CD4-positive, alpha-beta T cell treated with Interleukin-15 for 4 hours (primary cell): Measurements from ENCODE around the gene PRKAB1.
"Not testable (repeated sequence)": the region's sequence is repeated elsewhere in the genome, so short reads cannot be mapped to it uniquely, and the experiment has no call there.

ENCODE experiments used
- DNase-seq: peaks from one replicate; pipeline ENCODE4 v3.0.0-alpha.2; 2020; ENCODE audit warnings: low spot score

PRKAB1 gene

DNA sequence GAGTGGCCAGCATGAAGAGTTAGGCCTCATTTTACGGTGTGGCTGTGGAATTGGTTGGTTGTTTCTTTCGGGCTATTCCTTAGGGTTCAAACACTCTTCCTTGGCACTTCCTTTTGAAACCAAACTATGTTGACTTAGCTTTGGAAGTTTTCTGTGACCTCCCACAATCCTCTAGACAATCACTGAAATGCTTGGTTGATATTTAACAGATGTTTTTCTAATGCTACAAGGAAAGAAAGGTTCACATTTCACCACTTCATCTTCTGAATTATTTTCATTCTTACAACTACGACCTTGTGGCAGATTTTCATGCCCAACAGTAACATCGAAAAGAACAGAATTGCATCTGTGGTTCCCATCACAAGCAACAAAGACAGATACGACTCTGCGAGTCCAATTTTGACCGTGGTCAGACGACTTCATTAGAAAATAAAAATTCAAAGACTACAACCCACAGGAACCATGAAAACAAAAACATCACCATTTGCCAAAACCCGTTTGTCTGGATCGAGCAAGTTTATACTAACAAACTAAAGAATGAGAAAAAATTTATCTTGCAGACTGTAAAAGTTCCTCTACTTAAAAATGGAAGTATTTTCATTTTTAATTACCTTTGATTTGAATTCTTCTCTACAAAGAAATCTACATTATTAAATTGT lies 16.9 kb downstream of the PRKAB1 start:
- DNase-seq = no peak

DNA sequence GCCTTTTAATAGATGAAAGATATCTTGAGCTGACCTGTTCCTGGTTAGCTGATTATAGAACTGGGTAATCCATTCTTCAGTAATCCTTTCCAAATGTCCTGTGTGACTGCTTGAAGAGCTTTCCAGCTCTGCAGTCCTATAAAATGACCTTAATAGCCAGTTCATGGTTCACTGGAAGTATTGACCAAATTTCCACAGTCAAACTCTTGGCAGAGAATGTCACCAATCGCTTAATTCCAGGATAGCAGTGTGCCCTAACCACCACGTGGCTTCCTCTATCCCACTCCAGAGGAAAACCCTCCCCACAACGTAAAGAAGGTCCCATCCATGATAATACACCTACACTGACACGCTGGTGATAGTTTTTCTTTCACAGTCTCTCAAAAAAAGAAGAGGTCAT lies 17.4 kb downstream of the PRKAB1 start:
- DNase-seq = no peak

DNA sequence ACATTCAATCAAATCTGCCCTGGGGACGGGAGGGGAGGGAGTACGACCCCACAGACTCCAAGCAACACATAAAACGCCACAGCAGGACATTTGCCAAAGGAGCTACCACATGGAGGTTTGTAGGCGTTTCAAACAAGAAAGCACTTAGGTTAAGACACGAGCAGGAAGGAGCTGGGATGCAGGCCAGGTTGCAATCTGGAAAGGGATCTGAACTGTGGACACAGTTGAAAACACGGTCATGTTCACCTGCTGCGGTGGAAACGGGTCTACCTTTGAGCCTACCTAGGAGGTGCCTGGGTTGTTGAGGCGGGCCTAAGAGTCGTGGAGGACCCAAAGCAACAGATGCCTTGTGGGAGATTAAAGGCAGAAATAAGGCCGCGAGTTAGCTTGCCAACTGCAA lies 18.4 kb downstream of the PRKAB1 start:
- no peak for DNase-seq

DNA sequence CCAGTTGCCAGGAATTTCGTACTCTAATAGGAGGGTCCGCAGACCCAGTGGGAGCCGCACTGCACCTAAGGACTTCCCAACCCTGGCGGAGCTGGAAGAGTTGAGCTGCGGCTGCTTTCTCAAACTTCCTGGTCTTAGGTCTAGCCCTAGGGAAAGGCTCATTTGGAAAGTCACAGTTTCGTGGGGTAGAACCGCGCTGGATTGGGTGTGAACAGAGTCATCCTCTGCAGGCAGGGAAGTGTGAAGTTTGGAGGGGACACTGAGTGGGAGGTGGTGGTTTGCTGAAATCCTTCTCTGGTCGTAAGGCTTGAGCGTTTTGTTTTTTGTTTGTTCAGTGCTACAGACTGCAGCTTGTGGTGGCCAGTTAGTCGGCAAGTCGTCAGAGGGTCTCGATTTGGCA lies 18.8 kb downstream of the PRKAB1 start:
- no peak for DNase-seq

DNA sequence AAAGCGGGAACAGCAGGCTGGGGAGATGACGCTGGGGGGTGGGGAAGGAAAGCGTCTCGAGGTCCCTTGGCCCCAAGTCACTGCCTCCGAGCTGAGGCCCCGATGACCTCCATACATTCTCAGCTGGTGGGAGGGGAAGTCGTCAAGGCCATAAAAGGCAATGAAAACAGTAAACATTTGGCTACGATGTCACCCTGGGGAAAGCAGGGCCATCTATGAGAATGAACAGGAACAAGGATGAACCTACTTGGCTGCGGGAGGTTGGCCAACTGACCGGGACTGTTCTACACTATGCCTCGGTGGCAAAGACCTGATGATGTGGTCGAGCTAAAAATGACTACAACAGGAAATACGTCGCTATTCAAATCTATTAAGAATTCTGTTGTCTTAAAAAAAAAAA lies 19.5 kb downstream of the PRKAB1 start:
- no peak for DNase-seq

DNA sequence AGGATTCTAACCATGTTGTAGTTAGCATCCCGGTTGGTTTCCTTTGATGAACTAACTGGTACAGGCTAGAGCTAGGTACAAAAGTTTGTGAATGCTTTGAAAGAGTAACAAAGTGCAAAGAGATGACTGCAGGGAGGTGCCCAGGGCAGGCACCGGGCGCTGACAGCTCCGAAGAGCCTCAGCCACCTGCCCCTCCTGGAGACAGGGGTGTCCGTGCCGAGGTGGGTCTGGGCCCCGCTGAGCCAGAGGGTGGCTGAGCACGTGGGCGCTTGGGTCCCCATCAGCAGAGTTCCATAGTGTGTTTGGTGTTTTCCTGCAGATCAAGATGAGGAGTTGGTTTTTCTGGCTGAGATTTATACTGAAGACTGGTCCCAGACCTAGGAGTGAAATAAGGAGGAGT lies 19.9 kb downstream of the PRKAB1 start:
- DNase-seq = no peak

DNA sequence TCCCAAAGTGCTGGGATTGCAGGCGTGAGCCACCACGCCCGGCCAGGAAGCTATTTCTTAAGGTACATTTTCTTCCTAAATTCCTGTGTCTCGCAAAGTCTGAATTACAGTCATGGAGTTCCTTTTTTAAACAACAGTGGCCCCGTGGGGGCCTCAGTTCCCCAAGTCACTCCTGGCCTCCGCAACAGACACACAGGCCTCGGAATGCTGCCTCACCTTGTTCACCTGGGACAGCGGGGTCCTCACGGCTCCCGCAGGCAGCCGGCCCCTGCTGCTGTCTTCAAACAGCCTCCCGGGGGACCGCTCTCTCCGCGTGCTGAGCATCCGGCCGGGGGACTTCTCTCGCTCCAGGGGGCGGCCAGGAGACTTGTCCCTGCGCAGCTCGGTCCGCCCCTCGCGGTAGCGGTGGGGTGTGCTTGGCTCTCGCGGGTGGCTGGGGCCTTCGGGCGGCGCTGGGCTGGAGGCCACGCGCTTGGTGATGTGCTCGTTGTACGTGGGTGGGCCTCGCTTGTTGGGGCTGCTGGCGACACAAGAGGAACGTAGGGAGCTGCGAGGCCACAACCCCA lies 22.1 kb downstream of the PRKAB1 start:
- no peak for DNase-seq

DNA sequence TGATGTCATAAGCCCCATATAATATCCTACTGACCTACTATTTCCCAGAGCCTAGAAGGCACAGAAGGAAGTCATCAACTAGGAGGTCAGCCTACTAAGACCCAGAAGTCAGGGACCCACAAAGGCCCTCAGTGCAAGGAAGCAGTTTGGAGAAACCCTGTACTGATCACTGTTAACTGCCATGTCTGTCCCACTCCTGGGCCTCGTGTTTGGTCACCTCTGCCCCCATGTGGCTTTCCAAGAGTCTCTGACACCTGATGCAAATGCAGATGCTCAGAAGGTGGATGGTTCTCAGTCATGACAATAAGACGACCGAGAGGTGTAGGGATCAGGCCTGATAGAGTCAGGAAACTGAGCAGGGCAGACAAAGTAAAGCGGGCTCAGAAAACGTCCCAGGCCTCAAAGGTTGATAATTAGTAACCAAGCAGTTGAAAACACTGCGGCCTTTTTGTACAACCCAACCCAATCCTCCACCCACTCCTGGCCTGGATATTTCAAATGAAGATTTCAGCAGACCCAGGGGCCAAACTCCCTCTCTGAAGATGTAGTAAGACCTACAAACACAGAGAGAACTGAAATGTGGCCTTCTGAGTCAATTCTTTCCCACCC lies 23.4 kb downstream of the PRKAB1 start:
- DNase-seq = no peak

DNA sequence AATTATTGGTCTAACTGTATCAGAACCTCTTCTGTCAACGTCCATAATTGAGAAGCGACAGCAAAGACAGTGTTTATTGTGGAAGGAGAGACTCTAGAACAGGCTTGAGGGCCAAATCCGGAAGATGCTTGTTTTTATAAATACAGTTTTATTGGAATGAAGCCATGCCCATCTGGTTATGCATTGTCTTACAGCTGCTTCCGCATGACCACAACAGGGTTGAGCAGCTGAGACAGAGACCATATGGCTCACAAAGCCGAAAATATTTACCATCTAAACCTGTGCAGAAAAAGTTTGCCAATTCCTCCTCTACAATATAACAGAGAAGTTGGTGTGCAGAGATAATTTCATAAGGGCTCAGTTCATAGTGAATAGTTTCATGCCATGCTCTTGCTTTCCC lies 24.5 kb downstream of the PRKAB1 start:
- DNase-seq = no peak

DNA sequence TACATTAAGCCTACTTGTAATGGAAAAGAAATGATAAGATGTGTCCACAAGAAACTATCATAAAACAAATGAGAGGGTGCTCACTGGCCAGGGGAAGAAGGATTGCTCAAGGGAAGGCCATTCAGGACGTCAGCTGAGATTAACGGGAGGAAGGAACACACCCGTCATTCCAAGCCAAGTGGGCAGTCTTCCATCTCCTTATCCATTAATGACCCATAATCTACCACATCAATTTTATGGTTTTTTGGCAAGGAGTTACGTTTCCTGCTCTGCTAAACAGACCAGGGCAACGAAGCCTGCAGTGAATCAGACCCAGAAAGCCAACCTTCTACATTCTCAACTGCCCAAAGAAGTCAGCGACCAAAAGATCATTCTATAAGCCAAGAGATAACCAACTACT lies 25.1 kb downstream of the PRKAB1 start:
- no peak for DNase-seq

DNA sequence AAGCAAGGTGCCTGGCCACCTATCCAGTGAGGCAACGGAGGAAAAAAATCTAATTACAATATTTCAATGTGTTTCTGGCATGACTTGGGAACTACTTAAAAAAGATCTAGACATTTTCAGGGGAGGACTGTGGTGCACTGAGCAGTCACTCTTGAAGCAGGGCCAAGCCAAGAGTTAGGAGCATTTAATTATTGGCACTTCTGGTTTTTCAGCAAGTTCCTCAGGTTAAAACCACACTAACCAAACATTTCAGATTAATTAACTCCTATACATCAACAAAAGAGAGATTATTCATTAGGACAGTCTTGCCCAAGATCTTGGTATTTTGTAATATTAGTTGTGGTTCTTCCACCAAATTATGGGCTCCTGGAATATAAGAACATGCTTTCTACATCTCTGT lies 25.6 kb downstream of the PRKAB1 start:
- DNase-seq = no peak

DNA sequence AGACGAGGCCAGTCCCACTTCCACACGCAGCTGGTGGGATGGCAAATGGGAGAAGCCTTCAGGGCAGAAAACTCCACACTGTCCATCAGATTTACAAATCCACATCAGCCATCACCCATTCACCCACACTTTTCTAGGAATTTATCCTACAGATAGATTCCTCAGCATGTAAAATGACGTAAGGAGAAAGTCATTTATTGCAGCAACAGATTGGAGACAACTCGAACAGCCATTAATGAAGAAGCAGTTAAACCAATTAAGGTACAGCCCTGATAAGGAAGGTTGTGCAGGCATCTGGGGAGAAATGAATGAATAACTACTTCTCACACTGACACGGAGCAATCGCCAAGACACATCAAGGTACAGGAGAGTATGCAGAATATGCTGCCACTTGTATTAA lies 26.2 kb downstream of the PRKAB1 start:
- no peak for DNase-seq

DNA sequence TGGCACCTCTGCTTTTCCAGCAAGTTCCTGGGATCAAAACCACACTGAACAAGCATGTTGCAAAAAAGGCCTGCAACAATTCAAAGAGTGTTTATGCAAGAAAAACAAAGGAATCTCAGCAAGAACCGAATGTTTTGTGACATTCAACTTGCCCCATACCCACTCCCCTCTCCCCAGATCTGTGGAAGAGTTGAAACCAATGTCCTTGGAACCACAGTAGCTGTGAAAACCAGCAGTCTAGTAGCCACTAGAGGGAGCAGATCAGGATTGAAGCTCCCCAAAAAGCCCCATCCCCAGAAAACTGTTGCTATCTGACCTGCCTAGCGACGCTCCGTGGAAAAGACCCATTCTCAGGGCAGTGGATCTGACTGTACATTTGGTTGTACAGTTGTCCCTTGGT lies 27.1 kb downstream of the PRKAB1 start:
- no peak for DNase-seq

DNA sequence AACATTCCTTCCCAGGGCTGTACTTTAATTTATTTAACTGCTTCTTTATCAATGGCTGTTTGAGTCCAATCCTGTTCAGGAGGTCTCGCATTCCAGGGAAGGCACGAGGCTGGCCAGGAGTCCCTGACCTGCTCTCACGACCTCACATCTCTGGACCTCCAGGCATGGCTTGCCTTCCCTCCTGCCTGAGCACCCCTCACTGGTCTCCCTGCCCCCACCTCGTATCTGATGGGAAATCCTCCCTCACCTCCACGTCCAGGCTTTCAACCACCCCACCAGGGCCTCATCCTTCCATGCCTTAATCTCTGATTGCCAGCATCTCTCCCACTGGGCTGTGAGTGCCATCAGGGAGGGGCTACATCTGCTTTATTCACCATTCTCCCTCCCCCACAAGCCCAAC lies 29.0 kb downstream of the PRKAB1 start:
- no peak for DNase-seq

DNA sequence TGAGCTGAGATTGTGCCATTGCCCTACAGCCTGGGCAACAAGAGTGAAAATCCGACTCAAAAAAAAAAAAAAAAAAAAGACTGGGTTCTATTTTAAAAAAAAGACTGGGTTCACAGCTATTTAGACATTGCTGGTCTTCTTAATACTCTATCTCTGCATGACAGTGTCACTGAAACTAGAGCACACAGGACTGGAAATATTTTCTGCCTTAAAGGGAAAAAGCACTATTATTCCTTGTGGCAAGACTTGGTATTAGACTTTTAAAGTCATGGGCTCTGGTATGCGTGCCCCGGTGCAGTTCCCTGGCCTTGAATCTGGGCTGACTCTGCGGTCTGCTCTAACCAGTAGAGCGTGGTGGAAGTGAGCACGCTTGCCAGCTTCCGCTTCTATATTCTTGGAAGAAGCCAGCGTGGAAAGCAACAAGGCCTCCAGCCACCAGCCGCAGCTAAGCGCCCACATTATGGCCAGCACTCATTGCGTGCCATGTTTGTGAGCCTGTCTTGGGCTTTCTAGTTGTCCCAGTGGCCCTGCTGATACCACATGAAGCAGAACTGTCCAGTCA lies 31.3 kb downstream of the PRKAB1 start:
- no peak for DNase-seq

DNA sequence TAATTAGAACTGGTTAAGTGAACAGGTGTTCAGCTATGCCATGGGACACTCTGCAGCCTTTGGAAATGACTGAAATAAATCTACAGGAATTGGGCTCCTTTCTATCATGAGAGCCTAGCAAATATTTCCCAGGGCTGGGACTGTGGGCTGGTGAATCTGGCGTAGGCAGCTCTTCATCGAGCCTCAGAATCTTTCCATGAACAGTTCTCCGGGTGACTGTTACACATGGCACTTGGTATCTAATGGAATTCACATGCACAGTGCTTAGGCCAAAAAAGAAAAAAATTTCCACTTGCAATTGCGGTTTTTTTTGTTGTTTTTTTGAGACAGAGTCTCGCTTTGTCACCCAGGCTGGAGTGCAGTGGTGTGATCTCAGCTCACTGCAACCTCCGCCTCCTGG lies 32.1 kb downstream of the PRKAB1 start:
- DNase-seq = no peak

DNA sequence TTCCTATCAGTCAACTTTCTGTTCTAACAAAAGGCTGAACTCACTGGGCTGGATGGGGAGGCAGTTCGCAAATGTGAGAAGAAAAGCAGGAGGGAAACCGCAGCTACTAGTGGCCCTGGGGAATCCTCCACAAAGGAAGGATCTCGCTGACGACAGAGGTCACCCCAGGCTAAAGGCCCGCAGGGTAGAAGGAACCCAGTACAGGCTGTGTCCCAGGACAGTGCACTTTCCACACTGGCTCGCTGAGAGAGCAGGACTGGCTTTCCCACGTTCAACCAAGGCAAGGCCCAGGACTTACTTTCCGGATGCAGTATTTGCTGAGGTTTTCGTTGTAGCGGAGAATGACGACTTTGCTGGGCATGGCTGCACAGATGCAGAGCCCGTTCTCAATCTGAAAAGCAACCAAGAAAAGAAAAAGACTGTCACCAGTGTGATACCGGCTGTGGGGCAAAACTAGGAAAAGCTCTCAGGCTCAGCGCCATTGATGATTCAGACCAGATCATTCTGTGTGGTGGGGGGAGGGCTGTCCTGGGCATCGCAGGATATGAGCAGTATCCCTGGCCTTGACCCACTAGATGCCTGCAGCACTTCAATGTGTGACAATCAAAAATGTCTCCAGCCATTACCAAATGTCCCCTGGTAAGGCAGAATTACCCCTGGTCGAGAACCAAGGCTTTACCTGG lies 36.3 kb downstream of the PRKAB1 start:
- no peak for DNase-seq

DNA sequence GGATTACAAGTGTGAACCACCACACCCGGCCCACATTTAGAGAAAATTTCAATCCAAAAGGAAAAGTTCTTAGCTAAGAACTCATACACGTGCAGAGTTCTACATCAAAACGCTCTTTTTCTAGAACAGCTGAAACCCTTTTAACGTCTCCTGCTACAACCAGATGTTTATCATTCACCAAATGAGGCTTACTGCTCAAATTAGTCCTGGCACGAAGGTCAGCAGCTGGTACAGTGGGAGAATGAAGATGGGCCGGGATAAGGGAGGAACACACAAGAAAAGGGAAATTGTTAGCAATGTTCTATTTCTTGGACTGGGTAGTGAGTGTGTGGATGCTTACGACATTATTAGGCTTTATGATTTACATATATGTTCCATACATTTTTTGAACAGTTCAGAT lies 37.2 kb downstream of the PRKAB1 start:
- DNase-seq = no peak

DNA sequence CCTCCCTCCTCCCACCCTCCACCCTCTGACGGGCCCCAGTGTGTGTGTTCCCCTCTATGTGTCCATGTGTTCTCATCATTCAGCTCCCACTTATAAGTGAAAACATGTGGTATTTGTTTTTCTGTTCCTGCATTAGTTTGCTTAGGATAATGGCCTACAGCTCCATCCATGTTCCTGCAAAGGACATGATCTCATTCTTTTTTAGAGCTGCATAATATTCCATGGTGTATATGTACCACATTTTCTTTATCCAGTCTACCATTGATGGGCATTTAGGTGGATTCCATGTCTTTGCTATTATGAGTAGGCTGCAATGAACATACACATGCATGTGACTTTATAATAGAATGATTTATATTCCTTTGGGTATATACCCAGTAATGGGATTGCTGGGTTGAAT lies 38.5 kb downstream of the PRKAB1 start:
- not testable (repeated sequence) for DNase-seq

DNA sequence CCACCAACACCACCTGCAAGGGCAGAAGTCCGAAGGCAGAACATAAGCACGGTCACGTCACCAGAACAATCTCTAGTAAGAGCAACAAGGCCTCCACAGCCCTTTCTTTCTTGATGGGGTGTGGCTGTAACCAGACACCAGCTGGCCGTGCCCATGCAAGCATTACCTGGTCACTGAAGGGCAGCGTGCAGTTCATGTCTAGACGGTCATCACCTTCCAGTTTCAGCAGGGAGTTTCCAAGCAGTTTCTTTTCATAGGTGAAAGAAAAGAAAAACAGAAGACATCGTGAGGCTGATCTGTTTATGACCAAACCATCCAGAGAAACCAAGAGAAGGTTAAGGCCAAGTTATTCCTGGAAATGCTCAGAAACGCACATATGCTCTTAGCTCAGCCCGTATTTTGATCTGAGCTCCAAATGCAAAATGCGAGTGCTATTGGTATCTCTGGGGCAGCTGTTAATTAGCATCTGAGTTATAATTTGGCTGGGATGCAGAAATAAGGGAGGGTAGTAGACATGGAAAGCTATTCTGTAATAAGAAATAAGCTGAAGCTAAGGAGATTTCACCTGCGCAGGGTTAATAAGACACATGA lies 42.5 kb downstream of the PRKAB1 start:
- DNase-seq = no peak

DNA sequence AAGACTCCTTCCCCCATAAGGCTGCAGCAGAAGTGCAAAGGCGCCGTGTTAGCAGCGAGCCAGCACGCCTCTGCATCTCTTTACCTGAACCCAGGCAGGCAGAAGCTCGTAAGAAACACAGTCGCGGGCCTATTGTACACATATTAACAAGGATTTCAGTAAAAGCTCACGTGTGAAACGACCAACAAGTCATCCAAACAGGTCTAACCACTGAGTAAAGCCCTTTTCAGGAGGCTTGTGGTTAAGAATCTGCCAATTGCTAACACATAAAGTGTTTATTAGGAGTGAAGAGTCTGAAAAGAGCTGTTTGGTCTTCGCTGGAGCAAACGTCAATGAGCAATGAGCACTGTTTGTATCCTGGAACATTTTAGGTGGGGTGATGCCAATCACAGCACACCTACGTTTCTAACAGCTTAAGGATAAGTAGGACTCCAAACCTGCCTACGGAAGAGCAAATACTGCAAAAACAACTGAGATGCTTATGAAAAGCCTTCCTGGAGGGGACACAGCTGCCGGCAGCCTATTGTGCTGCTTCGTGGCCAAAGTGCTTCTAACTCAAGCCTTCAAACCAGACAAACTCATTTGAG lies 43.1 kb downstream of the PRKAB1 start:
- DNase-seq = no peak

DNA sequence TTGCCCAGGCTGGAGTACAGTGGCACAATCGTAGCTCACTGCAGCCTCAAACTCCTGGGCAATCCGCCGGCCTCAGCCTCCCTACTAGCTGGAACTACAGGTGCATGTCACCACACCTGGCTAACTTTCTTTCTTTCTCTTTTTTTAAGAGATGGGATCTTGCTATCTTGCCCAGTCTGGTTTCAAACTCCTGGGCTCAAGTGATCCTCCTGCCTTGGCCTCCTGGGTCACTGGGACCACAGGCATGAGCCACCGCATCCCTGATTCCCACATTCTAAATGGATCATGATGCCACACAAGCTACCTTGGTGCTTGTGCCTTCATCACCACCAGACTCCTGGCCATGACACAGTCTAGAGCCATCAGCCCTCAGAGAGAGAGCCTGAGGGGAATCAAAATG lies 43.8 kb downstream of the PRKAB1 start:
- no peak for DNase-seq
